Stimulated activated CD8-positive, alpha-beta memory T cell treated with anti-CD3 and anti-CD28 coated beads, Interleukin-4, amount 100 ng/mL, for 4 hours (primary cell): ENCODE measurements around the gene MCU.
A peak's percentile ranks its signal among the peaks of the same experiment; 100 is the strongest.
"Not testable (repeated sequence)": the region's sequence is repeated elsewhere in the genome, so short reads cannot be mapped to it uniquely, and the experiment has no call there.

ENCODE experiments used
- DNase-seq, 2 donors: peaks; one replicate each; pipeline ENCODE4 v3.0.0-alpha.2; 2020; ENCODE audit warnings: low read depth in 2 of 2, low spot score in 1 of 2

Gene MCU

GRCh38 chr10:72691863-72692743 lies at the start of gene MCU:
Gene MCU, plus strand, starts transcription at chr10:72692143. Its CDS starts 9 bp downstream, at chr10:72692152.
- peak; percentile 85 to 86 for DNase-seq

DNA sequence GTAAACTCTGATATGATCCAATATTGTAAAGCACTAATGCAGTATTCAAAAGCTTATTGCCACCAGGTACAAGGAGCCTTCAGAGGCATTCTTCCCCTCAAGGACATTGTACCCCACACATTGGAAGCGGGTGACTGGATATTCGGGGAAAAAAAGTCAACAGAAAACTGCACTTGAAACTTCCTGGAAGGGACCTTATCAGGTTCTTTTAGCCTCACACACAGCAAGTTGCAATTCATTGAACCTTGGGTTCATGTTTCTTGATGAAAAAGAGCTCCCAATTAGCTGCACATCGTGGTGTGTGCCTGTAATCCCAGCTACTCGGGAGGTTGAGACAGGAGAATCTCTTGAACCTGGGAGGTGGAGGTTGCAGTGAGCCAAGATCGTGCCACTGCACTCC lies 49.6 kb upstream of the MCU start:
- DNase-seq: no peak

- no peak for DNase-seq
These were observed 46.6 kb upstream of the MCU start for GRCh38 chr10:72645263-72645858.

DNA sequence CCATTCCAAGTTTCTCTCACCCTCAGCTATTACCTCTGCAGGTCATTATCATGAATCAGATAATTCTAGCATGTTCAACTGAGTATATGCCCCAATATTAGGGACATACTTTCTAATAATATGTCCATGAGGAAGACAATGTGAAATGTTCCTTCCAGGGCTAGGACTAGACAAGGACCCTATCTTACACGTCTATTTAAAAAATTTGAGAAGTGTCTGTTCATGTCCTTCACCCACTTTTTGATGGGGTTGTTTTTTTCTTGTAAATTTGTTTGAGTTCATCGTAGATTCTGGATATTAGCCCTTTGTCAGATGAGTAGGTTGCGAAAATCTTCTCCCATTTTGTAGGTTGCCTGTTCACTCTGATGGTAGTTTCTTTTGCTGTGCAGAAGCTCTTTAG lies 45.0 kb upstream of the MCU start:
- DNase-seq: not testable (repeated sequence)

GRCh38 chr10:72648301-72648700 lies 43.6 kb upstream of the MCU start:
- no peak for DNase-seq

GRCh38 chr10:72649291-72649690 lies 42.7 kb upstream of the MCU start:
- DNase-seq: no peak

- DNase-seq: no peak
These were observed 38.4 kb upstream of the MCU start for GRCh38 chr10:72653383-72654096.

DNA sequence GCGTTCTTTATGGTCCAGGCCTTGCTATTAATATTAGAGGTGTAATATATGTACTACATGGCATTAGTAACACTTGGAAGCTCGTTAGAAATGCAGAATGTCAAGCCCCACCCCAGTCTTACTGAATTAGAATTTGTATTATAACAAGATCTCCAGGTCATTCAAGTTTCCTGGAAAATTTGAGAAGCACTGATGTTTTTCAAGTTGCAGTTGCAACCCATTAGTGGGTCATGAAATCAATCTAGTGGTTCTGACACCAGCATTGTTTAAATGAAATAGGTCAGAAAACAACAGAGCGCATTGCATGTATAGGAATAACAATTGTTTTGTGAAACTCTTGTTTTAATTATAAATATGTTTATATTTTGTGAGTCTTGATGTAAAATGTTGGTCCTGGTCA lies 37.2 kb upstream of the MCU start:
- DNase-seq: no peak

DNA sequence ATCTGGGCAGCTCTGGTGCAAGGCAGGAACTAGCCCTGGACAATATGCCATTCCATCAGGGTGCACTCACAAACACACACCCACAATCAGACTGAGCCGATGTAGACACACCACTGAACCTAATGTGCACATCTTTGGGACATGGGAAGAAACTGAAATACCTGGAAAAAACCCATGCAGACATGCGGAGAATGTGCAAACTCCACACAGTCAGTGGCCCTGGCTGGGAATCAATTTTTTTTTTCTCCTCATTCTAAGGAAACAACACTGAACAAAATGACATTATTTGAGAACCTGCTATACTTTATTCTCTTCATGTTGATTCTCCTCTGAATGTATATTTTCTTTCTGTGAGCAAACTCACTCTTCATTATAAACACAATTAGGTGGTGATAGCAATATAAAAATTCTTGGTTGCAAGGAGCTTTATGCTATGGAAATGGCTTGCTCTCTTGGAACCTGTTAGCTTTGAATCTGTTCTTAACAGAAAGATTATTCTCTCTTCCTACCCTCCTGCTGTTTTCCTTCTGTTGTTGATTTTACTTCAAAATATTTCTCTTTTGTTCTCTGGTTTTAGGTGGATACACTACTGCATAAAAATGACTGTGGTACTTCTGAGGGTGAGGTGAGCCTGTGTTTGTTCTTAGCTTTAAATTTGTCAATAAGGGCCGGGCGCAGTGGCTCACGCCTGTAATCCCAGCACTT lies 33.1 kb upstream of the MCU start:
- DNase-seq: no peak

- no peak for DNase-seq
These were observed 32.2 kb upstream of the MCU start for GRCh38 chr10:72659694-72660093.

GRCh38 chr10:72660220-72660619 lies 31.7 kb upstream of the MCU start:
- DNase-seq: no peak

DNA sequence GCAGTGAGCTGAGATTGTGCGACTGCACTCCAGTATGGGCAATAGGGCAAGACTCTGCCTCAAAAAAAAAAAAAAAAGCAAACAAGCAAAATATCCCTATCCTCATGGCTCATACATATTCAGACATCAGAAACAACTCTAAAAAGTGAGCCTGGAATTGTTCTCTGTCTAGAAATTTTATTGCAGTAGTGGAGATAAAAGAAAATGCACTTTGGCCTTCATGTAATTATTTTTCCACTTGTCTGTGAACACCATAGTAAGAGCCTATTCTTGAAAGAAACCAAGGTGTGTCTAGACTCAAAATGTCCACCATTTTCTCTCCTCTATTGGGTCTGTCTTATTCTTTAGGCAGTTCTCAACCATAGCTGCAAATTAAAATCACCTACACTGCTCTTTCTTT lies 30.5 kb upstream of the MCU start:
- DNase-seq: no peak

DNA sequence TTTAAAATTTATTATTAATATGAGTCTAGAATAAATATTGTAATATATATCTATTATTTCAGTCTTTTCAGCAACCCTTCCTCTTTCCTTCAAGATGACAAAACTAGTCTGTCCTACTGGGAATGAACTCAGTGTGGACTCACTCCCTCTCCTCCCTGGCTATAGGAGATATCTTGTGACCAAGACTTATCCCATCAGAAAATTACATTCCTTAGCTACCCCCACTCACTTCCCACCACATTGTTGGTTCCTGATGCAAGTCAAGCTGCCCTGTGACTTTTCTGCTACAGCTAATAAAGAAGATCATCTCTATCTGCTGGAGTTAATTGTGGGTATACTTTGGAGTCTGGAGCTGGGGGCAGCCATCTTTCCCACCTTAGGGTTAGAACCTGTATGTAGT lies 28.0 kb upstream of the MCU start:
- no peak for DNase-seq

- DNase-seq: no peak
These were observed 26.0 kb upstream of the MCU start for GRCh38 chr10:72665925-72666324.

DNA sequence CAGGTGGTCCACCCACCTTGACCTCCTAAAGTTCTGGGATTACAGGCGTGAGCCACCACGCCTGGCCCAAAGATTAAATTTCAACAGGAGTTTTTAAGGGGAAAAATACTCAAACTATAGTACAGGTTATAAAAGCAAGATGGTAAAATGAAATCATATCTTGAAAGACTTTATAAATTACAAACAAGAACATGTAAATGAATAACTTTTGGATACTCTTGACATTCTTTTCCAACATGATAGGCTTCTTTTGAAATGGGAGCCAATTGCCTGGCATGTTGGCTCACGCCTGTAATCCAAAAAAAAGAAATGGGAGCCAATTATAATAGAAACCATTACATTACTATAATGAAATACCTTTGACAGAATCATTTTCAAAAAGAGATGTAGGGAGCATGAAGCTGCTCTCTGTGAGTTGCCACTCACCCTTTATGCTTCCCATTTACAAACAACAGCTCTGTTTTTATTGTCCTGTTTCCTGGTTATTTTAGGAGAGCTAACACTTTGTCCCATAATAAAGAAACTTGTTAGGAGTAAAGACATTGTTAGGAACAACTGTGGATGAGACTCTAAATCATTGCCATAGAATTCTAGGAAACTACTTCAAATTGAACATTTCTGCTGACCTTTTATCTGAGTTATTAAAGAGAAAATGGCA lies 24.6 kb upstream of the MCU start:
- DNase-seq: no peak

- DNase-seq: no peak
These were observed 18.7 kb upstream of the MCU start for GRCh38 chr10:72673280-72673679.

DNA sequence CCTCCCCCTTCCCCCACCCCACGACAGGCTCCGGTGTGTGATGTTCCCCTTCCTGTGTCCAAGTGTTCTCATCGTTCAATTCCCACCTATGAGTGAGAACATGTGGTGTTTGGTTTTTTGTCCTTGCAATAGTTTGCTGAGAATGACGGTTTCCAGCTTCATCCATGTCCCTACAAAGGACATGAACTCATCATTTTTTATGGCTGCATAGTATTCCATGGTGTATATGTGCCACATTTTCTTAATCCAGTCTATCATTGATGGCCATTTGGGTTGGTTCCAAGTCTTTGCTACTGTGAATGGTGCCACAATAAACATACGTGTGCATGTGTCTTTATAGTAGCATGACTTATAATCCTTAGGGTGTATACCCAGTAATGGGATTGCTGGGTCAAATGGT lies 17.8 kb upstream of the MCU start:
- DNase-seq: not testable (repeated sequence)

DNA sequence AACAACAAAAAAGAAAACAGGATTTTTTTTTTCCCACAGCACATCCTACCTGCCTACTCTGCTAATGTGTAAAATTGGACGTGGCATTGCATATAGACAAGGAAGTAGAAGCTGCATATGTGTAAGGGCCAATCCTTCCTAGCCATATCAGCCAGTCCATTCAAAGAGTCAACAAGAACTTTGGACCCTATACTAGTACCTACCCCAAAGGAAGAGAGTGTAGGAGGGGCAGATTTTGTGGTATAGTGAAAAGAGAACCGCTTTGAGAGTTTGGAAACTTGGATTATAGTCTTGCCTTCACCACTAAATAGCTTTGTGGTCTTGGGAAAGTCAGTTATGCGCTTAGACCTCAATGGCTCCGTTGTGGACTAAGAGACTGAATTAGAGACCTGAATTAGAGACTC lies 12.1 kb upstream of the MCU start:
- no peak for DNase-seq

DNA sequence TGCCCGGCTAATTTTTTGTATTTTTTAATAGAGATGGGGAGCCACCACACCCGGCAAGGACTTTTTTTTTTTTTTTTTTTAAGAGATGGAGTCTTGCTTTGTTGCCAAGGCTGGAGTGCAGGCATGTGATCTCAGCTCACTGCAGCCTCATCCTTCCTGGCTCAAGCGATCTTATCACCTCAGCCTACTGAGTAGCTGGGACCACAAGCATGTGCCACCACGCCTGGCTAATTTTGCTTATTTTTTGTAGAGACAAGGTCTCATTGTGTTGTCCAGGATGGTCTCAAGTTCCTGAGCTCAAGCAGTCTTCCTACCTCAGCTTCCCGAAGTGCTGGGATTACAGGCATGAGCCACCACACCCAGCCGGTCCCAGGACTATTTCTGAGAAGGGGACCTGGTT lies 9.3 kb upstream of the MCU start:
- DNase-seq: no peak

GRCh38 chr10:72685264-72685921 lies 6.5 kb upstream of the MCU start:
- no peak for DNase-seq
